DOHH2 (cell line): ENCODE data around the gene FBN1.
A peak's percentile ranks its signal among the peaks of the same experiment; 100 is the strongest.

Experiments
- H3F3A ChIP-seq: fragments of 200-600 bp; sonication (generic), shearing (Covaris generic); 2 replicates; pipeline ENCODE4 v1.6.0; 2016; ENCODE audit warnings: antibody characterized with exemption, mild to moderate bottlenecking; ENCODE audit not compliant: control insufficient read depth, insufficient read depth
- H3K27ac ChIP-seq: fragments of 200-600 bp; sonication (generic); 2 replicates; pipeline ENCODE4 v1.5.1; 2014; ENCODE audit warnings: low read depth, mild to moderate bottlenecking, low read length, moderate library complexity
- H3K27me3 ChIP-seq: fragments of 200-600 bp; sonication (generic); 2 replicates; pipeline ENCODE4 v1.6.1; 2014; ENCODE audit warnings: mild to moderate bottlenecking, low read length, mixed read lengths; ENCODE audit not compliant: control insufficient read depth
- H3K36me3 ChIP-seq: fragments of 200-600 bp; sonication (generic); 2 replicates; pipeline ENCODE4 v1.6.1; 2014; ENCODE audit warnings: mild to moderate bottlenecking, low read length, moderate library complexity, mixed read lengths; ENCODE audit not compliant: control insufficient read depth
- H3K4me1 ChIP-seq: fragments of 200-600 bp; sonication (generic); 2 replicates; pipeline ENCODE4 v1.6.1; 2014; ENCODE audit warnings: mild to moderate bottlenecking, low read length, mixed read lengths; ENCODE audit not compliant: control insufficient read depth
- H3K4me2 ChIP-seq: fragments of 200-600 bp; sonication (generic); 2 replicates; pipeline ENCODE4 v1.6.0; 2014; ENCODE audit warnings: mild to moderate bottlenecking, low read length, moderate library complexity
- H3K4me3 ChIP-seq: fragments of 200-600 bp; sonication (generic); 2 replicates; pipeline ENCODE4 v1.5.1; 2014; ENCODE audit warnings: mild to moderate bottlenecking, low read length, mixed read lengths
- H3K79me2 ChIP-seq: fragments of 200-600 bp; sonication (generic); 2 replicates; pipeline ENCODE4 v1.6.1; 2014; ENCODE audit warnings: mild to moderate bottlenecking, low read length, mixed read lengths; ENCODE audit not compliant: control insufficient read depth
- H3K9me2 ChIP-seq: fragments of 200-600 bp; sonication (generic); replicated peaks from 2 replicates; pipeline ENCODE4 v1.6.1; 2014; ENCODE audit warnings: mild to moderate bottlenecking, low read length, mixed read lengths; ENCODE audit not compliant: control insufficient read depth
- H3K9me3 ChIP-seq: fragments of 200-600 bp; sonication (generic); 2 replicates; pipeline ENCODE4 v1.6.1; 2014; ENCODE audit warnings: antibody characterized with exemption, low read length, mixed read lengths; ENCODE audit not compliant: control insufficient read depth, insufficient read depth
- H4K20me1 ChIP-seq: fragments of 200-600 bp; sonication (generic); 2 replicates; pipeline ENCODE4 v1.6.0; 2014; ENCODE audit warnings: low read depth, mild to moderate bottlenecking, antibody characterized with exemption, low read length, moderate library complexity; ENCODE audit not compliant: control insufficient read depth, insufficient read depth
- EZH2phosphoT487 ChIP-seq: fragments of 200-600 bp; sonication (generic); IDR thresholded peaks from 2 replicates; pipeline ENCODE4 v1.6.1; 2017; ENCODE audit warnings: borderline replicate concordance, mild to moderate bottlenecking, antibody characterized with exemption, low read length, moderate library complexity, mixed read lengths
- TF ChIP-seq, protein P1 (sequence below): fragments of 200-600 bp; sonication (generic); IDR thresholded peaks from one replicate; pipeline ENCODE4 v1.5.1; 2014; ENCODE audit warnings: antibody characterized with exemption, mild to moderate bottlenecking, low read depth, low read length; ENCODE audit not compliant: poor library complexity, severe bottlenecking

FBN1 gene

GRCh38 chr15:48646331-48646730 lies 822 bp upstream of the FBN1 start:
- Histone ChIP-seq H3K4me3 (no peak overlapping the region), H3K79me2 (no peaks in the 10 kb centered on the region), H3K4me1 (no peaks in the 10 kb centered on the region), H3K27ac (no peak overlapping the region), H3K36me3 (no peaks in the 10 kb centered on the region), H3K4me2 (no peak overlapping the region), H3K9me3 (no peaks in the 10 kb centered on the region), H3K9me2 (no peaks in the 10 kb centered on the region), H3F3A (no peaks in the 10 kb centered on the region), H4K20me1 (no peaks in the 10 kb centered on the region), H3K27me3 (peaks cover 34% of the 10 kb centered on the region)
- TF ChIP-seq, protein P1, sequence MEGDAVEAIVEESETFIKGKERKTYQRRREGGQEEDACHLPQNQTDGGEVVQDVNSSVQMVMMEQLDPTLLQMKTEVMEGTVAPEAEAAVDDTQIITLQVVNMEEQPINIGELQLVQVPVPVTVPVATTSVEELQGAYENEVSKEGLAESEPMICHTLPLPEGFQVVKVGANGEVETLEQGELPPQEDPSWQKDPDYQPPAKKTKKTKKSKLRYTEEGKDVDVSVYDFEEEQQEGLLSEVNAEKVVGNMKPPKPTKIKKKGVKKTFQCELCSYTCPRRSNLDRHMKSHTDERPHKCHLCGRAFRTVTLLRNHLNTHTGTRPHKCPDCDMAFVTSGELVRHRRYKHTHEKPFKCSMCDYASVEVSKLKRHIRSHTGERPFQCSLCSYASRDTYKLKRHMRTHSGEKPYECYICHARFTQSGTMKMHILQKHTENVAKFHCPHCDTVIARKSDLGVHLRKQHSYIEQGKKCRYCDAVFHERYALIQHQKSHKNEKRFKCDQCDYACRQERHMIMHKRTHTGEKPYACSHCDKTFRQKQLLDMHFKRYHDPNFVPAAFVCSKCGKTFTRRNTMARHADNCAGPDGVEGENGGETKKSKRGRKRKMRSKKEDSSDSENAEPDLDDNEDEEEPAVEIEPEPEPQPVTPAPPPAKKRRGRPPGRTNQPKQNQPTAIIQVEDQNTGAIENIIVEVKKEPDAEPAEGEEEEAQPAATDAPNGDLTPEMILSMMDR: no peak
- no peak for TF ChIP-seq EZH2phosphoT487

DNA sequence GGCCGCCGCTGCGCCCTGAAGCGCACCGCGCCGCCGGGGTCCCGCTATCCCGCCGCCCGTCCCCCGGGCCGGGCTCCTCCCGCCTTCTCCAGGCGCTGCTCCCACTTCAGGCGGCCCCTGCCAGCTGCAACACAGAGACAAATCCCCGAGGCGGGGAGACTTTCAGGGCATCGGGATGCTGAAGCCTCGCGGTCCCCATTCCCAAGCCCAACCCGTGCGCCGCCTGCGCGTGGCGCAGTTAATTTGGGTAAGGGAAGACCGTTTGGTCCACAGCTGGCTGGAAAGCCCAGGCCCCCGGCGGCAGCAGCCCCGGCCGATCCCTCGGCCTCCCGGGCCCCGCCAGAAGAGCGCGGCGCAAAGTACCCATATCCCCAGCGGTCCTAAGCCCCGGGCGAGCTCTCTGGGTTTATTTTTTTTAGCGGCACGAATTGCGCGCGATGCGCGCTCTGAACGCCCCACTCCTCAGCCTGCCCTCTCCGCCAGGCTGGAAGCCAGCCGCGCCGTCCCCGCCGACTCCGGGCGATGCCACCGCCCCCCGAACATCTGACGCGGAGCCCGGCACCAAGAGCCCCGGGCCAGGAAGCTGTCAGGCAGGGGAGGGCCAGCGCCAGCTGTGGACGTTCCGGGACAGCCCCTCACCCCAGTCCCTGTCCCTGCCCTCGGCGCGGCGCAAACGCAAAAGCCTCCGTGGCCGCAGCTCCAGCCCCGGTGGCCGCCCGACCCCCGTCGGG lies 517 bp downstream of the FBN1 start:
- H3K79me2 ChIP-seq: no peaks in the 10 kb centered on the region

DNA sequence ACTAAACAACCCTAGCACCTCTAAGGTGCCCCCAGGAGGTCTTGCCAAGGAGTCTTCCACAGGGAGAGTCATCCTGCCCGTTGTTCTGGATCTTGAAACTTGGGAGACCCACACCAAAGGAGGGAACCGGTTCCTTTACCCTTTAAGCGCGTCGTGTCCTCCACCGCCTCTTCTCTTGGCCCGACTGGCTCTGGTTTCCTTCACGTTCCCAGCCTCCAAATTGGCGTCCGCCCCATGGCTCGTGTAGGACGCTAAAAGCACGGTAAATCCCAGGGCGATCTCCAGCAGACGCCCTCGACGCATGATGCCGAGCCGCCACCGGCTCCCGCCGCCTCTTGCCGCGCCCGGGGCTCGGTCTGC lies 1.1 kb downstream of the FBN1 start:
- Histone ChIP-seq H3K4me1 (no peaks in the 10 kb centered on the region), H3K36me3 (no peaks in the 10 kb centered on the region), H3K4me3 (no peak overlapping the region), H3K4me2 (no peak overlapping the region), H3K27me3 (peaks cover 34% of the 10 kb centered on the region), H3K79me2 (no peaks in the 10 kb centered on the region), H3K27ac (no peak overlapping the region), H3K9me3 (no peaks in the 10 kb centered on the region), H4K20me1 (no peaks in the 10 kb centered on the region), H3F3A (no peaks in the 10 kb centered on the region), H3K9me2 (no peaks in the 10 kb centered on the region)
- TF ChIP-seq, protein P1: no peak
- TF ChIP-seq EZH2phosphoT487: no peak

More for the DNA sequence above, 517 bp downstream of the FBN1 start:
- no peak for TF ChIP-seq EZH2phosphoT487
- TF ChIP-seq, protein P1: no peak
- no peaks in the 10 kb centered on the region for H3K9me2 ChIP-seq
- H3K27me3 ChIP-seq: peaks cover 34% of the 10 kb centered on the region
- H3K9me3 ChIP-seq: no peaks in the 10 kb centered on the region
- peak overlapping the region; percentile 35; the same call in 1 of the 2 replicates for H3K4me3 ChIP-seq
- H3F3A ChIP-seq: no peaks in the 10 kb centered on the region
- H4K20me1 ChIP-seq: no peaks in the 10 kb centered on the region
- no peaks in the 10 kb centered on the region for H3K4me1 ChIP-seq
- H3K36me3 ChIP-seq: no peaks in the 10 kb centered on the region
- H3K27ac ChIP-seq: no peak overlapping the region
- H3K4me2 ChIP-seq: peak overlapping the region; percentile 26
